Measurements from ENCODE around the gene RFWD3. TPM values are rescaled to one million over a fixed set of nuclear protein-coding genes. Genes with fewer than 3 reads are reported as not detected.
"Not testable (repeated sequence)": the region's sequence is repeated elsewhere in the genome, so short reads cannot be mapped to it uniquely, and the experiment has no call there.

The RFWD3 gene
- total and polyA plus RNA-seq, 2 experiments from 2014 or later = 8.2 to 11.1 TPM

DNA sequence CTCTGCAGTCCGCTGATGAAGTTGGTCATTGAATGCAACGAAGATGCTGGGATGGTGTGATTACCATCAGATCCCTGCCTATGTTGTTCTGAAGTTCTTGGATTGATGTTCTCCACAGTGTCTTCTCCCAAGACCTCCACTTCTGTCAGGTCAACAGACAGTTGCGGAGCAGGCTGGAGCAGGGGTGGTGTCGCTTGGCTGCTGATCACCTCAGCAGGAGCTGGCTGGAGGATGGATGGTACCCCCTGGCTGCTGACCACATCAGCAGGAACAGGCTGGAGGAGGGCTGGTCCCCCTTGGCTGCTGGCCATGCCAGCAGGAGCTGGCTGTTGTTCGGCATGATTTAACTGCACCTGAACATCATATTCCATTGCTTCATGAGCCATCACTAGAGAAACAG lies 5.6 kb downstream of the RFWD3 start:
- no peaks in the 10 kb centered on the region for H3K27me3 ChIP-seq
- H3K9me3 ChIP-seq (ENCODE audit: low read depth) = no peaks in the 10 kb centered on the region
- TF ChIP-seq, protein P1, sequence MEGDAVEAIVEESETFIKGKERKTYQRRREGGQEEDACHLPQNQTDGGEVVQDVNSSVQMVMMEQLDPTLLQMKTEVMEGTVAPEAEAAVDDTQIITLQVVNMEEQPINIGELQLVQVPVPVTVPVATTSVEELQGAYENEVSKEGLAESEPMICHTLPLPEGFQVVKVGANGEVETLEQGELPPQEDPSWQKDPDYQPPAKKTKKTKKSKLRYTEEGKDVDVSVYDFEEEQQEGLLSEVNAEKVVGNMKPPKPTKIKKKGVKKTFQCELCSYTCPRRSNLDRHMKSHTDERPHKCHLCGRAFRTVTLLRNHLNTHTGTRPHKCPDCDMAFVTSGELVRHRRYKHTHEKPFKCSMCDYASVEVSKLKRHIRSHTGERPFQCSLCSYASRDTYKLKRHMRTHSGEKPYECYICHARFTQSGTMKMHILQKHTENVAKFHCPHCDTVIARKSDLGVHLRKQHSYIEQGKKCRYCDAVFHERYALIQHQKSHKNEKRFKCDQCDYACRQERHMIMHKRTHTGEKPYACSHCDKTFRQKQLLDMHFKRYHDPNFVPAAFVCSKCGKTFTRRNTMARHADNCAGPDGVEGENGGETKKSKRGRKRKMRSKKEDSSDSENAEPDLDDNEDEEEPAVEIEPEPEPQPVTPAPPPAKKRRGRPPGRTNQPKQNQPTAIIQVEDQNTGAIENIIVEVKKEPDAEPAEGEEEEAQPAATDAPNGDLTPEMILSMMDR (IDR thresholded peaks at IDR 0.05; ENCODE audit: low read depth, low read length) = no peak
- H3K27ac ChIP-seq = no peak overlapping the region
- peaks cover 36% of the 10 kb centered on the region for H3K36me3 ChIP-seq
- no peak overlapping the region for H3K4me3 ChIP-seq
- no peaks in the 10 kb centered on the region for H3K4me1 ChIP-seq (ENCODE audit: low read depth)
- no peak for DNase-seq (ENCODE audit: low read depth in 1 of 2, low spot score in 1 of 2)

DNA sequence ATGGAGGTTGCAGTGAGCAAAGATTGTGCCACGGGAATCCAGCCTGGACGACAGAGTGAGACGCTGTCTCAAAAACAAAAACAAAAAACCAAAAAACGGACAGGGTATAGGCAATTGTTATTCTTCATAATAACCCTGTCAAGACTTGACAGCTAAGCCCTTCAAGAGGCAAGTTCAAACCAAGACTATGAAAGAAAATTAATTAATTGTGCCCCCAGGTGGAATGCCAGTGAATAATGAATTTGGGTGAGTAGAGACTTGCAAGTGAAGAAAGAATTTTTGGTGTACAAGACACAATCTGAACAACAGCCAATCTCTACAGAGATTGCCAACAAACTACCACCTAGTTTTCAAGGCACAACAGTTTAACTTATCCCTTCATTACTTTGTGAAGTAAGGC lies 6.3 kb downstream of the RFWD3 start:
- peaks cover 40% of the 10 kb centered on the region for H3K36me3 ChIP-seq
- H3K4me1 ChIP-seq (ENCODE audit: low read depth) = no peaks in the 10 kb centered on the region
- no peaks in the 10 kb centered on the region for H3K9me3 ChIP-seq (ENCODE audit: low read depth)
- TF ChIP-seq, protein P1 (IDR thresholded peaks at IDR 0.05; ENCODE audit: low read depth, low read length) = no peak
- no peak for DNase-seq (ENCODE audit: low read depth in 1 of 2, low spot score in 1 of 2)
- H3K4me3 ChIP-seq = no peak overlapping the region
- H3K27ac ChIP-seq = no peak overlapping the region
- no peaks in the 10 kb centered on the region for H3K27me3 ChIP-seq

DNA sequence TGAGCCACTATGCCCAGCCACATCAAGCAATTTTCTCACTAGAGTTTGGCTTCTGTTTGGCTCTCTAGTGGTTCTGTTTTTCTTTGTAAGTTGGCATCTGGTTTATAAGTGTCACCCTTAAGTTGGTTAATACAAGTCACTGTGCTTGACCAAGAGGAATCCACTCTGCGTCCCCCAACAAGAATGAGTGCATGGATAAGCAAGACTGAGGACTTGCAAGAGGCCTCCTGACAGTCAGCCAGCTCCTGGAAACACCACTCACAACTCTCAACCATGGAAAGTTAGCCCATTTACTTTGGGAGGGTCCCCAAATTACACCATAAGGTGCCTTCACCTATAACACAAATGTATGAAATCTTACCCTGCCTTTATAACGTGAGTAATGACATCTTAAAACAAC lies 7.6 kb downstream of the RFWD3 start:
- Histone ChIP-seq H3K36me3 (peaks cover 37% of the 10 kb centered on the region), H3K9me3 (ENCODE audit: low read depth) (no peaks in the 10 kb centered on the region), H3K27ac (no peak overlapping the region), H3K4me1 (ENCODE audit: low read depth) (no peaks in the 10 kb centered on the region), H3K4me3 (no peak overlapping the region), H3K27me3 (no peaks in the 10 kb centered on the region)
- TF ChIP-seq, protein P1 (IDR thresholded peaks at IDR 0.05; ENCODE audit: low read depth, low read length) = no peak
- no peak for DNase-seq (ENCODE audit: low read depth in 1 of 2, low spot score in 1 of 2)

DNA sequence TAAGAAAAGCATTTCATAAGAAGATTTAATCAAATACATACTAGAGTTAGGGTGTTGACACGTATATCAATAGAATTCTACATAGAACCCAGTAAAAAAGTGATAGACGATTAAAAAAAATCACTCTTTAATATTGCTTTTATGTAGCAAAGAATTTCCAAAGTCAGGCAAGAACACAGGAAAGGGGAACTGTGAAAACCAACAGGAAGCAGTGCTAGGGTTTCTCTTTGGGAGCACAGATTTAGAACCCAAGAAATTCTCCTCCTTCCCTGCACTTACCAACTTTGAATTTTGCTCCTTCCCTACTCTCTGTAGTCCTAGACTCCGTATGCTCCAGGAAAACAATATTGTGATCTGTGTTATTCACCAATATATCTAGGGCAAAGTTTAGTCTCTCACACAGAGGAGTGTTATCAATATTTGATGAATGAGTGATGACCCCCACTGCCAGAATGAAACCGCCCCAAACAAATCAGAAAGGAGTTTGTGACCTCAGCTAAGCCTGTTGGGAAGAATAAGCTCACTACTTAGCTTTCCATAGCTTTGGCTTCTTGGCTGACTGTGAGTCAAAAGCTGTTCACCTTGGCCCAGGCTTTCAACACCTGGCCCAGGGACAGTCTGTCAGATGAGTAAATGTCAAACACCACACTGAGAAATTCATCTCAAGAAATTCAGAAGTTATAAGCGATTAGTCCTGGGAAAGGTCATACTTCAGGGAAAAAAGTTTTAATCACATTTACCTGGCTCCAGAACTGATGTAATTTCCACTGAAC lies 8.6 kb downstream of the RFWD3 start:
- no peak for DNase-seq (ENCODE audit: low read depth in 1 of 2, low spot score in 1 of 2)
- no peaks in the 10 kb centered on the region for H3K27me3 ChIP-seq
- no peaks in the 10 kb centered on the region for H3K9me3 ChIP-seq (ENCODE audit: low read depth)
- H3K4me1 ChIP-seq (ENCODE audit: low read depth) = no peaks in the 10 kb centered on the region
- H3K27ac ChIP-seq = no peak overlapping the region
- peaks cover 30% of the 10 kb centered on the region for H3K36me3 ChIP-seq
- TF ChIP-seq, protein P1 (IDR thresholded peaks at IDR 0.05; ENCODE audit: low read depth, low read length) = no peak
- H3K4me3 ChIP-seq = no peak overlapping the region

DNA sequence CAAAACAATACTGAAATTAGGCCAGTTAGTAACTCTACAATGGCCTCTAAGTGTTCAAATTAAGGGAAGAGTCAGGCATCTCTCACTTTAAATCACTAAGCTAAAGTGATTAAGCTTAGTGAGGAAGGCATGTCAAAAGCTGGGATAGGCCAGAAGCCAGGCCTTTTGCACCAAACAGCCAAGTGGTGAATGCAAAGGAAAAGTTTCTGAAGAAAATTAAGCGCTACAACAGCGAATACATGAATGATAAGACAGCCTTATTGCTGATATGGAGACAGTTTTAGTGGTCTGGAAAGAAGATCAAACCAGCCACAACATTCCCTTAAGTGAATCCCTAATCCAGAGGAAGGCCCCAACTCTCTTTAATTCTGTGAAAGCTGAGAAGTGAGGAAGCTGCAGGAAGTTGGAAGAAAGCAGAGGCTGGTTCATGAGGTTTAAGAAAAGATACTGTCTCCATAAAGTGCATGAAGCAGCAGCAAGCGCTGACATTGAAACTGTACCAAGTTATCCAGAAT lies 12.1 kb downstream of the RFWD3 start:
- H3K36me3 ChIP-seq = peaks cover 29% of the 10 kb centered on the region

DNA sequence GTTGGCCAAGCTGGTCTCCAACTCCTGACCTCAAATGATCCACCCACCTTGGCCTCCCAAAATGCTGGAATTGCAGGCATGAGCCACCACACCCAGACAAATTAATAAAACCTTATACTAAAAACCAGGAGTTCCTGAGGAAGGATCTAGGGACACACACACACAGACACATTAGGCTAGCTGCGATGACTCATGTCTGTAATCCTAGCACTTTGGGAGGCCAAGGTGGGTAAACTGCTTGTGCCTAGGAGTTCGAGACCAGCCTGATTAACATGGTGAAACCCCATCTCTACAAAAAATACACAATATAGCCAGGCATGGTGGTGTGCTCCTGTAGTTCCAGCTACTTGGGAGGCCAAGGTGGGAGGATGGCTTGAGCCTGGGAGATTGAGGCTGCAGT lies 13.8 kb downstream of the RFWD3 start:
- H3K9me3 ChIP-seq (ENCODE audit: low read depth); H3K27me3 ChIP-seq; DNase-seq (ENCODE audit: low read depth in 1 of 2, low spot score in 1 of 2); H3K4me1 ChIP-seq (ENCODE audit: low read depth); H3K4me3 ChIP-seq: not testable (repeated sequence)
- H3K36me3 ChIP-seq = peaks cover 22% of the 10 kb centered on the region
- H3K27ac ChIP-seq = peak overlapping the region; percentile 43

More for the DNA sequence above, 12.1 kb downstream of the RFWD3 start:
- TF ChIP-seq, protein P1 (IDR thresholded peaks at IDR 0.05; ENCODE audit: low read depth, low read length) = no peak
- H3K27me3 ChIP-seq = no peaks in the 10 kb centered on the region
- H3K9me3 ChIP-seq (ENCODE audit: low read depth) = no peaks in the 10 kb centered on the region
- DNase-seq (ENCODE audit: low read depth in 1 of 2, low spot score in 1 of 2) = no peak
- H3K4me1 ChIP-seq (ENCODE audit: low read depth) = no peaks in the 10 kb centered on the region
- no peak overlapping the region for H3K27ac ChIP-seq
- no peak overlapping the region for H3K4me3 ChIP-seq
